ENCODE measurements around the gene SASS6.

DNA sequence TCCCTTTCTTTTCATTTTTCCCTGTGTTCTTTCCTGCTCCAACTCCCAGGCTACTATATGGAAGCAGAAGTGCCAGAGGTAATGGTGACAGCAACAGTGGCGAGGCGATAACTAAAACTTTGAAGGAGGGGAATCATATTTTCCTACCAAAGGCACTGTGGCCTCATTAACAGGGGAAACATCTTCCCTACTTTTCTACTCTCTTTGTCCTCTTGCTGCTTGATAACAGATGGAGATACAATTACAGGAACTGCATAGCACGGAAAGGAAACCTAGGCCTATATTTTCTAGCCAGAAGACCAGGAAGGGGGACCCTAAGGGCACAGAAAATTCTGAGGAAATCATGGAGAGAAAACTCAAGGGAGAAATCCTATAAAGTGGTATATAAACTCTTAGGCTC lies 42.3 kb downstream of the SASS6 start:
- TF ChIP-seq POLR2AphosphoS5 (IDR thresholded peaks at IDR 0.05; ENCODE audit: borderline replicate concordance, low read depth, low read length) (no peak), EZH2 (IDR thresholded peaks at IDR 0.05) (no peak), FOXP2 (optimal IDR thresholded peaks at IDR 0.05; ENCODE audit: control extremely low read depth, extremely low read length, insufficient read depth) (no peak)
